H4 (cell line): ENCODE results near the gene ATP2A1. TPM values are rescaled to one million over a fixed set of nuclear protein-coding genes. Genes with fewer than 3 reads are reported as not detected.
"Not testable (repeated sequence)": the region's sequence is repeated elsewhere in the genome, so short reads cannot be mapped to it uniquely, and the experiment has no call there.

Experiments
- DNase-seq: peaks from one replicate; pipeline ENCODE4 v3.0.0-alpha.2; 2015; ENCODE audit warnings: low spot score
- total RNA-seq: library from RNA; depleted of rRNA; stranded (reverse); fragments of >200 nt; shearing (Covaris generic); gene quantifications from 2 replicates; pipeline ENCODE4 v1.2.3, GENCODE V29; 2014

The ATP2A1 gene
- total RNA-seq, 1 experiment from 2014 or later, result 0.04 TPM

DNA sequence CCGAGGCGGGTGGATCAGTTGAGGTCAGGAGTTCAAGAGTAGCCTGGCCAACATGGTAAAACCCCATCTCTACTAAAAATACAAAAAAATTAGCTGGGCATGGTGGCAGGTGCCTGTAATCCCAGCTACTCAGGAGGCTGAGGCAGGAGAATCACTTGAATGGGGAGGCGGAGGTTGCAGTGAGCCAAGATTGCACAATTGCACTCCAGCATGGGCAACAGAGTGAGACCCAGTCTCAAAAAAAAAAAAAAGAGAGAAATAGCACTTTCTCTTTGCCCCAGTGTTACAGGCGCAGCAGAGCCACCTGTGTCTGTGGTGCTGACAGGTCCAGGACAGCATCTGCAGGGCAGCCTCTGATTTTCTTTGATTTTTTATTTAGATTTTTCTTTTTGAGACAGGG lies 3.3 kb downstream of the ATP2A1 start:
- DNase-seq, result not testable (repeated sequence)

DNA sequence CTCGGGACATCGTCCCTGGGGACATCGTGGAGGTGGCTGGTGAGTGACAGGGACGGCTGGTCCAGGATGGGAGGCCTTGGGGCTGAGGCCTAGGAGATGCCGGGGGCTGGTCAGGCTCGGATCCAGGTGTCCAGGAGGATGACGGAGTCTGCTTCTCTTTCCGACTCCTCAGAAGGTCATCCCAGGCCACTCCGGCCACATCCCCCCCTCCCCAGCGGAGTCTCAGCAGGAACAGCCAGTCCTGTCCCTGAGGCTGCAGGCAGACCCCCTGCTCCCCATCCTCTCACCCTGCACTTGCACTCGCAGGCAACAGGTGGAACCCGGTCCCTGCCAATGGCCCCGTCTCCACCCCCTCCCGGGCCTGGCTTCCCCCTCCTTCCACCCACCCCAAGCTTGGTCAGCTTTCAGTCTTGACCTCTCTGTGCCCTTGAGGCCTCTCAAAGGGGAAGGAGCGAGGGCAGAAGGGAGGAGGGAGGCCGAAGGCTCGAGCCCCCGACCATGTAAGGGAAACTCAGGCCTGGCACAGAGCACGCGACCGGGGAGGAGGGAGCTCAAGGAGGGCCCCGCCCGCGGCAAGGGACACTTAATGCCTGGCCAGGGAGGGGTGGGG lies 4.4 kb downstream of the ATP2A1 start:
- DNase-seq, result no peak

- DNase-seq, result no peak
Measured at GRCh38 chr16:28883221-28883996, 5.1 kb downstream of the ATP2A1 start.

GRCh38 chr16:28884045-28884444 lies 5.8 kb downstream of the ATP2A1 start:
- DNase-seq, result no peak

GRCh38 chr16:28886945-28887344 lies 8.7 kb downstream of the ATP2A1 start:
- DNase-seq, result no peak

DNA sequence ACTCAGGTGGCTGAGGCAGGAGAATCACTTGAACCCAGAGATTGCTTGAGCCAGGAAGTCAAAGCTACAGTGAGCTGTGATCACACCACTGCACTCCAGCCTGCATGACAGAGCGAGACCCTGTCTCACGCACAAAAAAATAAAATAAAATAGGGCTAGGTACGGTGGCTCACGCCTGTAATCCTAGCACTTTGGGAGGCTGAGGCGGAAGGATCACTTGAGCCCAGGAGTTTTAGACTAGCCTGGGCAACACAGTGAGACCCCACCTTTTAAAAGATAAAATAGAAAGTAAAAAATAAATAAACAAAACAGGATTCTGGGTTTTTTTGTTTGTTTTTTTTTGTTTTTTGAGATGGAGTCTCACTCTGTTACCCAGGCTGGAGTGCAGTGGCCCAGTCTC lies 12.1 kb downstream of the ATP2A1 start:
- DNase-seq, result not testable (repeated sequence)

DNA sequence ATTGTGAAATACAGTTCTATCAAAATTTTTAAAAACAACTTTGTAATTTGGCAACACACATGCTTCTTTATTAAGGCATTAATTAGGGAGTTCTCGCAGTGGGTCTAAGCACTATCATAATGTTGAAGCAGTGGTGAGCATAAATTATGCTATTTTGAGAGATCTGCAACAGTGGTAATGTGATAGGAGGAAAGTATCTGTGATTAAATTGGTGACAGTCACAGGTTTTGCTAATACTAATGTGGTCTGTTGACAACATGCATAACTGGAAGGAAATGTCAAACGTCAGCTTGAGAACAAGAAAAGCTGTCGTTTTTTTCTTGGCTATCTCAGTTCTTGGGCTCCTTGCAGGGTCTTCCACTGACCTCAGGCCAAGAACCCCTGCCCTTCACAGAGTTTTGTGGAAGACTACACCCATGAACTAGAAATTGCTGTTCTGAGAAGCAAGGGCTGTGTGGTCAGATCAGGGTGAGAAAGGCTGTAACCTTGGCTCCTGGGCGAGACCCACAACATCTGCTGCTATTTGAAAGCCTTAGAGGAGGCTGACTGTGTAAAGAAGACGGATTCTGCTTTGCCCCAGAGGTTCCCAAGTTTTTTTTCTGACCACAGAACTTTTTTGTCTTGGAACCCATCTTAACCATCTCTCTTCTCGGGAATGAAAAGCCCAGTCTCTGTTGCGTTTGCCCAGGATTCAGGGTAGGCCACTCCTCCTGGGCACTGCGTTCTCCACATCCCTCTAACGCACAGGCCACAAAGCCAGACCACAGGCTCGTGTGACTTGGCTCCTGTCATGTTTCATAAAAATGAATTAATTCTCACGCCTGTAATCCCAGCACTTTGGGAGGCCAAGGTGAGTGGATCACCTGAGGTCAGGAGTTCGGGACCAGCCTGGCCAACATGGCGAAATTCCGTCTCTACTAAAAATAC lies 13.9 kb downstream of the ATP2A1 start:
- no peak for DNase-seq

DNA sequence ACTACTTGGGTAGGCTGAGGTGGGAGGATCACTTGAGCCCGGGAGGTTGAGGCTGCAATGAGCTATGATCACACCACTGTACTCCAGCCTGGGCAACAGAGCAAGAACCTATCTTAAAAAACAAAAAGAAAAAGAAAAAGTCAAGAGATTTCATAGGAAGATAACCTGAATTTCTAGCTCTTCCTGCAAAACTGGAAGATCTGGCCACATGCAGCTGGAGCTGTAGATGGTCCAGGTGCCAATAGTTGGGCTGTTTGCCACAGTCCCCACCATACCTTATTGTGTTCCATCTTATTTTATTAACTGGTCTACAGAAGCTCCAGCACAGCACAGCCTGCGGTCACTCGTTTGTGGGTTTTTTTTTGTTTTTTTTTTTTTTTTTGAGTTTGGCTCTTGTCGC lies 15.0 kb downstream of the ATP2A1 start:
- no peak for DNase-seq

DNA sequence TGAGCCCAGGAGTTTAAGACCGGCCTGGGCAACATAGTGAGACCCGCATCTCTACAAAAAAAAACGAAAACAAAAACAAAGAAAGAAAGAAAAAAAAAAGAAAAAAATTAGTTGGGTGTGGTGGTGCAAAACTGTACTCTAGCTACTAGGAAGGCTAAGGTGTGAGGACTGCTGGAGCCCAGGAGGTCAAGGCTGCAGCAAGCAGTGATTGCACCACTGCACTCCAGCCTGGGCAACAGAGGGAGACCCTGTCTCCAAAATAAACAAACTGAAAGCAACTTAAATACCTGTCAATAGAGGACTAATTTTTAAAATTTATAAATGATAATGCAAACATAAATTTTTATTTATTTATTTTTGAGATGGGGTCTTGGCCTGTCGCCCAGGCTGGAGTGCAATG lies 17.3 kb downstream of the ATP2A1 start:
- no peak for DNase-seq

DNA sequence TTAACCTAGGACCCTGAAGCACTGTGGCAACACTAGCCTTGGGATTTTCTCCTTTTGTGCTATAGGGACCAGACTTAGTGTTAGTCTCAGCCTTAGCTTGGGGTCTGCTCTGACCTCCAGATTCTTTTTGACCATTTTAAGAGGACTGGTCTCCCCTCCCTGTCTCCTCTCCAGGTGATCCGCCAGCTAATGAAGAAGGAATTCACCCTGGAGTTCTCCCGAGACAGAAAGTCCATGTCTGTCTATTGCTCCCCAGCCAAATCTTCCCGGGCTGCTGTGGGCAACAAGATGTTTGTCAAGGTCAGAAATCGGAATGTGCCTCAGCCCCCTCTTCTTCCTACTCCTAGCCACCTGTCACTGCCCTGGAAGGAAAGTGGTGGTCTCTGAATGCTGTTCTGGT lies 19.5 kb downstream of the ATP2A1 start:
- DNase-seq, result no peak

DNA sequence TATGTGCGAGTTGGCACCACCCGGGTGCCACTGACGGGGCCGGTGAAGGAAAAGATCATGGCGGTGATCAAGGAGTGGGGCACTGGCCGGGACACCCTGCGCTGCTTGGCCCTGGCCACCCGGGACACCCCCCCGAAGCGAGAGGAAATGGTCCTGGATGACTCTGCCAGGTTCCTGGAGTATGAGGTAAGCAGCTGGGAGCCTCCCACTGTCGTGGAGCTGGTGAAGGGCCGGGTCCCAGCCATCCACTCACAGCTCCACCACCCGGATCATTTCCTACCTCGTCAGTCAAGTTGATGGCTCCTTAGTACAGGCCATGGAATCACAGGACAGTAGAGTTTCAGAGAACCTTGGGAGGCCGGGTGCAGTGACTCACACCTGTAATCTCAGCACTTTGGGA lies 20.0 kb downstream of the ATP2A1 start:
- DNase-seq, result no peak

DNA sequence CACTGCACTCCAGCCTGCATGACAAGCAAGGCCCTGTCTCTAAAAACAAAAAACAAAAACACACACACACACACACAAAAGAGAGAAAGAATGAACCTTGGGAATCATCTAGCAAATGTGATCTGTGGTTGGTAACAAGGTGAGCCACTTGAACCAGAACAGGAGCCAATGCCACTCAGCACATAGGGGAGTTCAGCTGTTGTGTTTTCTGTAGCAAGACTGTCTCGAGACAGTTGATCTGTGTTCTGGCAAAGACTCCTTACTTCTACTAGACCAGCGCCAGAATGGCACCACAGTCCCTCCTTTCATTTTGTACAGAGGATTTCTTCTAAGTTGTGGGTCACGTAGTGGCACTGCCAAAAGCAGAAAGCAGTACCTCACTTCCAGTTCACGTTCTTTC lies 20.7 kb downstream of the ATP2A1 start:
- DNase-seq, result no peak

DNA sequence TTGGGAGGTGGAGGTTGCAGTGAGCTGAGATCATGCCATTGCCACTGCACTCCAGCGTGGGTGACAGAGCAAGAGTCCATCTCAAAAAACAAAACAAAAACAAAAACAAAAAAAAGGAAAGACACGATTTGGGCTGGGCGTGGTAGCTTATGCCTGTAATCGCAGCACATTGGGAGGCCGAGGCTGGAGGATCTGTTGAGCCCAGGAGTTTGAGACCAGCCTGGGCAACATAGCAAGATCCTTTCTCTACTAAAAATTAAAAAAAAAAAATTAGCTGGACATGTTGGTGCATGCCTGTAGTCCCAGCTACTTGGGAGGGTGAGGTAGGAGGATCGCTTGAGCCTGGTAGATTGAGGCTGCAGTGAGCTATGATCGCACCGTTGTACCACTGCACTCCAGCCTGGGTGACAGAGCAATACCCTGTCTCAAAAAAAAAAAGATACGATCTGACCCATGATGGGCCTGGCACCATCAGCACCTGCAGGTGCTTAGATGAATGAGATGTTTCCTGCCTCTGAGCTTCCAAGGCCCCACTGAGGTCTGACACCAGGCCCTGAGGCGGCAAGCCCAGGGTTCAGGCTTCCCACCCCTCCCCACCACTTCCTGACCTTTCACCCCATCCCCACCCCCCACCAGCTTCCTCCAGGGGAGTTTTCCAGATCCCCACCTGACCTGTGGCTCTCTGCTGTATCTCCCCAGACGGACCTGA lies 21.7 kb downstream of the ATP2A1 start:
- no peak for DNase-seq

GRCh38 chr16:28900601-28901000 lies 22.3 kb downstream of the ATP2A1 start:
- DNase-seq, result no peak

GRCh38 chr16:28901862-28902261 lies 23.6 kb downstream of the ATP2A1 start:
- no peak for DNase-seq

DNA sequence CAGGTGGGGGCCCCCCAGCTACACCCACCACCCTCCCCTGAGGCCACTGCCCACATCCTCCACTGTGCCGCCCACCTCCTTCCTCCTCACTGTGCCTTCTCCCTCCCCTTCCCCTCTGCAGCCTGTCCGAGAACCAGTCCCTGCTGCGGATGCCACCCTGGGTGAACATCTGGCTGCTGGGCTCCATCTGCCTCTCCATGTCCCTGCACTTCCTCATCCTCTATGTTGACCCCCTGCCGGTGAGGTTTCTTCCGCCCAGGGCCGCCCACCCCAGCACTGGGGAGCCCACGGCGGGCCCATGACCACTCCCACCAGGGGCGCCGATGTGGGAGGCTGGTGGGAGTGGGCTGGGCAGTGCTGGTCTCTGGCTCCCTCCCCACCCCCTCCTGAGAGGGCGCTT lies 24.6 kb downstream of the ATP2A1 start:
- no peak for DNase-seq

DNA sequence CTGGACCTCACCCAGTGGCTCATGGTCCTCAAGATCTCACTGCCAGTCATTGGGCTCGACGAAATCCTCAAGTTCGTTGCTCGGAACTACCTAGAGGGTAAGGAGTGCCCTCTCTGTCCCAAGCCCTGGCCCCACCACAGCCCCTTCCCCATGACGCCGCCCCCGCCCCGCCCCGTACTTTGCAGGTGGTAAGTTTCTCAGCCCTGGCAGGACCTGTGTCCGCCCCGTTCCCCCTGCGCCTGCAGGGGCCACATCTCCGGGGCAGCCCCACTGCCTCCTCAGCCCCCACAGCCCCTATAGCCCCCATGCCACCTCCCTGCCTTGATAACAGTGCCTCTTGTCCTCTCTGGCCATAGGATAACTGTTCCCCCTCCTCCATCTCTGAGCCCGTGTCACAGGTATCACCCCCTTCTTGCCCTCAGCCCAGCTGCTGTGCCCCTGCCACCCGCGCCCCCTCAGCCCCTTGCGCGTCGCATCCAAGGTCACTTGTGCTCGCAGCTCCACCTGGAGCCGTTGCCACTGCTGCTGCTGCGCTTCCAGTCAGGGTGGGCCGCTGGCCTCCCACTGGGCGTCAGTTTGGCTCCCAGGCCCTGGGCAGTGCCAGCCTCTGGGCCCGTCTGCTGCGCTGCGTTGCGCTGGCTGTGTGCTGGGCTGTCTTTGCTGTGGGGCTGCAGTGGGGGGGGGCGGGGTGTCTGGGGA lies 25.2 kb downstream of the ATP2A1 start:
- no peak for DNase-seq

DNA sequence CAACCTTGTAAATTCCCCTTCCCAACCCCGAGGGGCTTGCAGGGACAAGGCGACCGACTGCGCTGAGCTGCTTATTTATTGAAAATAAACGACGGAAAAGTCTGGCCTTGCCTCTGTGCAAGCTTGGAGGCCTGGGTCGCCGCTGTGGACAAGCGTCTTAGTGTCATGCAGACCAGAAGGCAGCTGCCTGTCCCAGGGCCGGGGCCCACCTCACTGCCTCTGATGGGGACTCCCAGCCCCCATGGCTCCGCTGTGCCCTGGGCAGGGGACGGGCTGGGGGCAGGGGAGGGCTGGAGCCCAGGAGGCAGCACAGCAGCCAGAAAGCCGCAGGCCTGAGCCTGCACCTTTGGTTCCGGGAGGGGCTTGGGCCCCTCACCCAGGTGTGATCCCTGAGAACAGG lies 26.1 kb downstream of the ATP2A1 start:
- no peak for DNase-seq

- DNase-seq, result no peak
Measured at GRCh38 chr16:28904828-28905227, 26.5 kb downstream of the ATP2A1 start.

- no peak for DNase-seq
Measured at GRCh38 chr16:28905229-28905754, 27.0 kb downstream of the ATP2A1 start.

GRCh38 chr16:28905800-28906372 lies 27.6 kb downstream of the ATP2A1 start:
- DNase-seq, result no peak
